Ascending aorta (tissue), 2 donors: ENCODE measurements around the gene AP2A1. TPM values are rescaled to one million over a fixed set of nuclear protein-coding genes. Genes with fewer than 3 reads are reported as not detected.

Experiments
- DNase-seq, 2 donors: peaks; one replicate each; pipeline ENCODE4 v3.0.0-alpha.2; 2019; ENCODE audit warnings: low spot score in 2 of 2
- H3K27ac ChIP-seq, 2 donors: fragments of 200-600 bp; sonication (generic); one replicate each; pipeline ENCODE4 v1.5.1; 2016 to 2017; ENCODE audit warnings: mild to moderate bottlenecking in 1 of 2
- H3K27me3 ChIP-seq: fragments of 200-600 bp; sonication (generic); one replicate; pipeline ENCODE4 v1.5.1; 2017
- H3K36me3 ChIP-seq, 2 donors: fragments of 200-600 bp; sonication (generic); one replicate each; pipeline ENCODE4 v1.5.1; 2016
- H3K4me1 ChIP-seq, 2 donors: fragments of 200-600 bp; sonication (generic); one replicate each; pipeline ENCODE4 v1.5.1; 2016 to 2017; ENCODE audit warnings: mild to moderate bottlenecking in 1 of 2
- H3K4me3 ChIP-seq, 2 donors: fragments of 200-600 bp; sonication (generic); one replicate each; pipeline ENCODE4 v1.5.1; 2016 to 2017; ENCODE audit warnings: mild to moderate bottlenecking in 1 of 2
- H3K9me3 ChIP-seq, 2 donors: fragments of 200-600 bp; sonication (generic); one replicate each; pipeline ENCODE4 v1.5.1; 2016
- CTCF ChIP-seq, 3 experiments: fragments of 200-600 bp in 2 of 3; fragments of 450-650 bp in 1 of 3; sonication (generic) in 2 of 3; IDR thresholded peaks; one replicate each; pipeline ENCODE4 v1.5.1; 2016 to 2019; ENCODE audit warnings: antibody characterized with exemption in 3 of 3, mild to moderate bottlenecking in 1 of 3, moderate library complexity in 1 of 3
- intact Hi-C: fragments of 100-400 bp; cut with DNase I; formaldehyde crosslinking; loops from one replicate; pipeline ENCODE4 v1.15.1; 2023
- total RNA-seq: library from RNA; depleted of rRNA; stranded (reverse); fragments of >200 nt; gene quantifications from one replicate; pipeline ENCODE4 v1.1.0, GENCODE V29; 2016

The AP2A1 gene
- total RNA-seq, 1 donor from 2014 or later, result 249 TPM

- no peak for DNase-seq
- H3K27ac ChIP-seq, result no peak overlapping the region
- intact Hi-C loops, result loop anchor here (10.0 kb wide), 1 partner anchor 1220 kb away; the partner anchor contains the start of gene DBP
- H3K36me3 ChIP-seq, result peaks cover 39 to 52% of the 10 kb centered on the region in 2 donors
- no peak for TF ChIP-seq CTCF (IDR thresholded peaks at IDR 0.05)
- H3K9me3 ChIP-seq, result no peaks in the 10 kb centered on the region
- H3K4me3 ChIP-seq, result no peak overlapping the region
- H3K4me1 ChIP-seq, result peaks cover 4 to 10% of the 10 kb centered on the region in 2 donors
- no peaks in the 10 kb centered on the region for H3K27me3 ChIP-seq
Observed at GRCh38 chr19:49854378-49855263, 87.8 kb downstream of the AP2A1 start.

GRCh38 chr19:49855277-49855675 is 88.5 kb downstream of the AP2A1 start:
- Histone ChIP-seq H3K9me3 (no peaks in the 10 kb centered on the region), H3K27ac (no peak overlapping the region), H3K27me3 (no peaks in the 10 kb centered on the region), H3K4me3 (no peak overlapping the region), H3K4me1 (peaks cover 4 to 10% of the 10 kb centered on the region in 2 donors), H3K36me3 (peaks cover 46 to 58% of the 10 kb centered on the region in 2 donors)
- intact Hi-C loops, result loop anchor here (10.0 kb wide), 1 partner anchor 1220 kb away; the partner anchor contains the start of gene DBP
- DNase-seq, result no peak
- TF ChIP-seq CTCF (IDR thresholded peaks at IDR 0.05), result no peak

- Histone ChIP-seq H3K27me3 (no peaks in the 10 kb centered on the region), H3K36me3 (peaks cover 52 to 65% of the 10 kb centered on the region in 2 donors), H3K4me1 (peaks cover 4 to 10% of the 10 kb centered on the region in 2 donors), H3K27ac (no peak overlapping the region), H3K4me3 (no peak overlapping the region), H3K9me3 (no peaks in the 10 kb centered on the region)
- intact Hi-C loops, result loop anchor here (10.0 kb wide), 1 partner anchor 1221 kb away; the partner anchor contains the start of gene DBP
- no peak for DNase-seq
- TF ChIP-seq CTCF (IDR thresholded peaks at IDR 0.05), result no peak
Observed at GRCh38 chr19:49855676-49856573, 89.1 kb downstream of the AP2A1 start.

GRCh38 chr19:49856574-49857021 is 89.8 kb downstream of the AP2A1 start:
- Histone ChIP-seq H3K27me3 (no peaks in the 10 kb centered on the region), H3K36me3 (peaks cover 58 to 72% of the 10 kb centered on the region in 2 donors), H3K9me3 (no peaks in the 10 kb centered on the region), H3K4me3 (no peak overlapping the region), H3K27ac (no peak overlapping the region), H3K4me1 (peaks cover 4 to 10% of the 10 kb centered on the region in 2 donors)
- DNase-seq, result no peak
- intact Hi-C loops, result loop anchor here (10.0 kb wide), 1 partner anchor 1222 kb away; the partner anchor contains the start of gene DBP
- no peak for TF ChIP-seq CTCF (IDR thresholded peaks at IDR 0.05)

Other genes with a start within 250 kb of the AP2A1 start
- gene RCN3, start 239.0 kb upstream of the AP2A1 start, total RNA-seq, result 116 TPM
- gene NOSIP, start 186.4 kb upstream of the AP2A1 start, total RNA-seq, result 85.3 TPM
- not detected for gene PRRG2, start 185.7 kb upstream of the AP2A1 start, total RNA-seq
- gene PRR12, start 175.8 kb upstream of the AP2A1 start, total RNA-seq, result 23.6 TPM
- 161 TPM for gene RRAS, start 126.9 kb upstream of the AP2A1 start, total RNA-seq
- 72.2 TPM for gene SCAF1, start 124.8 kb upstream of the AP2A1 start, total RNA-seq
- gene IRF3, start 101.1 kb upstream of the AP2A1 start, total RNA-seq, result 75.9 TPM
- 0.64 TPM for gene BCL2L12, start 101.1 kb upstream of the AP2A1 start, total RNA-seq
- gene PRMT1, start 89.7 kb upstream of the AP2A1 start, total RNA-seq, result 271 TPM
- gene ADM5, start 77.4 kb upstream of the AP2A1 start, total RNA-seq, result 9.8 TPM
- 12.3 TPM for gene CPT1C, start 75.9 kb upstream of the AP2A1 start, total RNA-seq
- gene TSKS, start 3.7 kb upstream of the AP2A1 start, total RNA-seq, result not detected
- 22.1 TPM for gene FUZ, start 46.3 kb downstream of the AP2A1 start, total RNA-seq
- 54.0 TPM for gene MED25, start 51.3 kb downstream of the AP2A1 start, total RNA-seq
- gene PTOV1, start 84.2 kb downstream of the AP2A1 start, total RNA-seq, result 163 TPM
- 46.3 TPM for gene PNKP, start 100.6 kb downstream of the AP2A1 start, total RNA-seq
- gene AKT1S1, start 110.4 kb downstream of the AP2A1 start, total RNA-seq, result 12.8 TPM
- gene TBC1D17, start 110.7 kb downstream of the AP2A1 start, total RNA-seq, result 44.6 TPM
- gene IL4I1, start 129.9 kb downstream of the AP2A1 start, total RNA-seq, result 0.96 TPM
- gene ATF5, start 162.2 kb downstream of the AP2A1 start, total RNA-seq, result 4.3 TPM
- 38.8 TPM for gene NUP62, start 162.5 kb downstream of the AP2A1 start, total RNA-seq
- gene SIGLEC11, start 194.2 kb downstream of the AP2A1 start, total RNA-seq, result 12.7 TPM